ENCODE measurements around the gene PRKN.

GRCh38 chr6:161919691-161920090 is 807.9 kb downstream of the PRKN start:
- TF ChIP-seq EZH2 (IDR thresholded peaks at IDR 0.05; ENCODE audit: insufficient read depth, poor library complexity, severe bottlenecking) (no peak), EZH2phosphoT487 (IDR thresholded peaks at IDR 0.05; ENCODE audit: insufficient read depth, low read depth) (no peak)
